ENCODE measurements around the gene SASH3.

DNA sequence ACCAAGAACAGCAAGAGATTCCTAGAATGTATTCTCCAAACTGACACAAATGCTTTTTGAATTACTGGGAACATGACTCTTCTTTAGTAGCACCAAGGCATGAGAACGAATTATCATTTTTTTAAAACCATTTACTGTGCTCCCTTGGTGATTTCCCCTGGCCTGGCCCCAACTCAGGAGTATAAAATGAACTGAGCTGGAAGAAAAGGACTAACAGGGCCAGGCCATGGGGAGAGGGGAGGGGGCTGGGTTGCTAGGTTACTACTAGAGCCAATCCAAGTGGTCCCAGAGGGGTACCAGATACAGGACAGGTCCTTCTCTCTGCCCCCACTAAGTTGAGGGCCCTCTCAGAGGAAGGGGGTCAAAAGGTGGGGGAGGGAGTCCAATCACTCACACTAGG is 23.1 kb downstream of the SASH3 start:
- TF ChIP-seq POLR2AphosphoS5 (IDR thresholded peaks at IDR 0.05), result no peak
- TF ChIP-seq, protein P1, sequence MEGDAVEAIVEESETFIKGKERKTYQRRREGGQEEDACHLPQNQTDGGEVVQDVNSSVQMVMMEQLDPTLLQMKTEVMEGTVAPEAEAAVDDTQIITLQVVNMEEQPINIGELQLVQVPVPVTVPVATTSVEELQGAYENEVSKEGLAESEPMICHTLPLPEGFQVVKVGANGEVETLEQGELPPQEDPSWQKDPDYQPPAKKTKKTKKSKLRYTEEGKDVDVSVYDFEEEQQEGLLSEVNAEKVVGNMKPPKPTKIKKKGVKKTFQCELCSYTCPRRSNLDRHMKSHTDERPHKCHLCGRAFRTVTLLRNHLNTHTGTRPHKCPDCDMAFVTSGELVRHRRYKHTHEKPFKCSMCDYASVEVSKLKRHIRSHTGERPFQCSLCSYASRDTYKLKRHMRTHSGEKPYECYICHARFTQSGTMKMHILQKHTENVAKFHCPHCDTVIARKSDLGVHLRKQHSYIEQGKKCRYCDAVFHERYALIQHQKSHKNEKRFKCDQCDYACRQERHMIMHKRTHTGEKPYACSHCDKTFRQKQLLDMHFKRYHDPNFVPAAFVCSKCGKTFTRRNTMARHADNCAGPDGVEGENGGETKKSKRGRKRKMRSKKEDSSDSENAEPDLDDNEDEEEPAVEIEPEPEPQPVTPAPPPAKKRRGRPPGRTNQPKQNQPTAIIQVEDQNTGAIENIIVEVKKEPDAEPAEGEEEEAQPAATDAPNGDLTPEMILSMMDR (IDR thresholded peaks at IDR 0.05), result no peak

Data from stomach (tissue), 4 donors.